ENCODE results near the gene TNNC1. TPM values are rescaled to one million over a fixed set of nuclear protein-coding genes. Genes with fewer than 3 reads are reported as not detected.

Gene TNNC1
- total RNA-seq, 2 experiments from 2014 or later = 5.3 to 6.6 TPM

DNA sequence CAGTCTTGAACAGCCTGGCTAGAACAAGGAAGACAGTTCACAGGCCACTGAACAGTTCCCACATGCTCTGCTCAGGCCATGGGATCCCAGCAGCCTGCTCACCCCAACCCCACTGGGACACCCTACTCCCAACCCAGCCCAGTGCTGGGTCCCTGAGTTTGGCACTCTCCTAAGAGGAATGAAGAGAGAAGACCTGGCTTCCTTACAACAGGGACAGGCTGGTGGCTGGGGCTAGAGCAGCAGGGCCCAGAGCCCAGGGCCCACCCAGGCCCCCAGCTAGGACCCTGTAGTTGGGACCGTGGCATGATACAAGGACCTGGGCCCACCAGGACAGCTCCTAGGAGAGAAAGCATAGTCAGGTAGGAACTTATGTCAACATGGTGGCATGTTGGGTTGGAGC is 52.3 kb downstream of the TNNC1 start:
- POLR2A ChIA-PET = no interaction called here
- peaks cover 5% of the 10 kb centered on the region for H3K4me1 ChIP-seq (ENCODE audit: insufficient read depth, low read length)
- CTCF ChIA-PET = no interaction called here
- Mint-ChIP-seq H3K27ac (no peak overlapping the region), H3K9me3 (no peaks in the 10 kb centered on the region), H3K27me3 (no peaks in the 10 kb centered on the region), H3K4me1 (ENCODE audit: low read depth) (no peaks in the 10 kb centered on the region), H3K36me3 (ENCODE audit: low read depth) (peaks cover 91% of the 10 kb centered on the region), H3K4me3 (no peak overlapping the region)
- ATAC-seq (ENCODE audit: poor library complexity) (no peak), DNase-seq (no peak)
- H3K4me3 ChIP-seq (ENCODE audit: low read length) = no peak overlapping the region
- H3K27ac ChIP-seq (ENCODE audit: low read depth in 1 of 2, low read length in 2 of 2) = no peak overlapping the region
- H3K27me3 ChIP-seq (ENCODE audit: control insufficient read depth in 1 of 2, insufficient read depth in 2 of 2, low read length in 2 of 2) = no peaks in the 10 kb centered on the region
- intact Hi-C loops (cut with DNase I, micrococcal nuclease) = no loop called here
- no peaks in the 10 kb centered on the region for H3K9me3 ChIP-seq (ENCODE audit: control insufficient read depth in 1 of 2, insufficient read depth in 1 of 2, low read length in 2 of 2)
- peaks cover 75% of the 10 kb centered on the region for H3K36me3 ChIP-seq (ENCODE audit: insufficient read depth, low read length)
- TF ChIP-seq, protein P1, sequence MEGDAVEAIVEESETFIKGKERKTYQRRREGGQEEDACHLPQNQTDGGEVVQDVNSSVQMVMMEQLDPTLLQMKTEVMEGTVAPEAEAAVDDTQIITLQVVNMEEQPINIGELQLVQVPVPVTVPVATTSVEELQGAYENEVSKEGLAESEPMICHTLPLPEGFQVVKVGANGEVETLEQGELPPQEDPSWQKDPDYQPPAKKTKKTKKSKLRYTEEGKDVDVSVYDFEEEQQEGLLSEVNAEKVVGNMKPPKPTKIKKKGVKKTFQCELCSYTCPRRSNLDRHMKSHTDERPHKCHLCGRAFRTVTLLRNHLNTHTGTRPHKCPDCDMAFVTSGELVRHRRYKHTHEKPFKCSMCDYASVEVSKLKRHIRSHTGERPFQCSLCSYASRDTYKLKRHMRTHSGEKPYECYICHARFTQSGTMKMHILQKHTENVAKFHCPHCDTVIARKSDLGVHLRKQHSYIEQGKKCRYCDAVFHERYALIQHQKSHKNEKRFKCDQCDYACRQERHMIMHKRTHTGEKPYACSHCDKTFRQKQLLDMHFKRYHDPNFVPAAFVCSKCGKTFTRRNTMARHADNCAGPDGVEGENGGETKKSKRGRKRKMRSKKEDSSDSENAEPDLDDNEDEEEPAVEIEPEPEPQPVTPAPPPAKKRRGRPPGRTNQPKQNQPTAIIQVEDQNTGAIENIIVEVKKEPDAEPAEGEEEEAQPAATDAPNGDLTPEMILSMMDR (IDR thresholded peaks at IDR 0.05) = no peak

Other genes with a start within 250 kb of the TNNC1 start
- under 1 TPM; 0.08 to 0.17 TPM for gene TLR9, start 228.4 kb downstream of the TNNC1 start, total RNA-seq
- gene TWF2, start 214.9 kb downstream of the TNNC1 start, total RNA-seq = 10 to 100 TPM; 17.4 to 21.7 TPM
- 10 to 100 TPM; 36.7 to 40.2 TPM for gene PPM1M, start 208.3 kb downstream of the TNNC1 start, total RNA-seq
- 100 to 1,000 TPM; 114 TPM for gene WDR82, start 175.4 kb downstream of the TNNC1 start, total RNA-seq
- 10 to 100 TPM; 24.4 to 24.6 TPM for gene GLYCTK, start 166.2 kb downstream of the TNNC1 start, total RNA-seq
- 10 to 100 TPM; 49.7 to 50.7 TPM for gene DNAH1, start 137.7 kb downstream of the TNNC1 start, total RNA-seq
- gene BAP1, start 44.0 kb downstream of the TNNC1 start, total RNA-seq = 100 to 1,000 TPM; 149 to 157 TPM
- 10 to 100 TPM; 13.3 to 13.8 TPM for gene PHF7, start 43.4 kb downstream of the TNNC1 start, total RNA-seq
- under 1 TPM; 0.34 to 0.69 TPM for gene SEMA3G, start 8.9 kb downstream of the TNNC1 start, total RNA-seq
- 100 to 1,000 TPM; 160 to 163 TPM for gene NISCH, start 1.6 kb upstream of the TNNC1 start, total RNA-seq
- gene STAB1, start 41.3 kb upstream of the TNNC1 start, total RNA-seq = 1 to 10 TPM; 1.5 to 2.5 TPM
- 1 to 10 TPM; 2.5 to 4.2 TPM for gene NT5DC2, start 79.8 kb upstream of the TNNC1 start, total RNA-seq
- 1 to 10 TPM; 2.8 to 8.3 TPM for gene UQCC5, start 82.6 kb upstream of the TNNC1 start, total RNA-seq
- 10 to 100 TPM; 47.6 to 48.1 TPM for gene PBRM1, start 231.9 kb upstream of the TNNC1 start, total RNA-seq
- gene GNL3, start 232.0 kb upstream of the TNNC1 start, total RNA-seq = 100 to 1,000 TPM; 104 to 106 TPM

Measured in CD4-positive, alpha-beta T cell (primary cell).